ENCODE results near the gene SFXN2. TPM values are rescaled to one million over a fixed set of nuclear protein-coding genes. Genes with fewer than 3 reads are reported as not detected.

SFXN2 gene
- total RNA-seq, 4 donors from 2014 or later: 1.9 to 5.6 (median 3.1) TPM

DNA sequence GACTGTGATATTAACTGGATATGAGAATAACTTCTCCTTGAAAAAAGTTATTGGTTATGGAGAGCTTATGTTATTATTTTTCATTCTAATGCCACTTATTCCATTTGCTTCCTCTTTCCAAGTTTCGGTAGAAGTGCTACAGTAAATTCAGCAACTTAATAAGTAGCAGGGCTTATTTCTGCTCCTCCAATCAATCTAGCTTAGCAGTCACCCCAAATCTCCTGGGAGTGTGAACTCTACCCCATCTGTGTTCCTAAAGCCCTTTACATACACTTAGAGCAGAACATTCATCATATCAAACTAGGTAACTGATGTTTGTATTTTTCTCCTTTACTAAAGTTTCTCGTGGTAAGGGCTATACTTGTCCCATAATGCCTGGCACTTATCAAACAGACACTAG is 8.9 kb upstream of the SFXN2 start:
- TF ChIP-seq, protein P1, sequence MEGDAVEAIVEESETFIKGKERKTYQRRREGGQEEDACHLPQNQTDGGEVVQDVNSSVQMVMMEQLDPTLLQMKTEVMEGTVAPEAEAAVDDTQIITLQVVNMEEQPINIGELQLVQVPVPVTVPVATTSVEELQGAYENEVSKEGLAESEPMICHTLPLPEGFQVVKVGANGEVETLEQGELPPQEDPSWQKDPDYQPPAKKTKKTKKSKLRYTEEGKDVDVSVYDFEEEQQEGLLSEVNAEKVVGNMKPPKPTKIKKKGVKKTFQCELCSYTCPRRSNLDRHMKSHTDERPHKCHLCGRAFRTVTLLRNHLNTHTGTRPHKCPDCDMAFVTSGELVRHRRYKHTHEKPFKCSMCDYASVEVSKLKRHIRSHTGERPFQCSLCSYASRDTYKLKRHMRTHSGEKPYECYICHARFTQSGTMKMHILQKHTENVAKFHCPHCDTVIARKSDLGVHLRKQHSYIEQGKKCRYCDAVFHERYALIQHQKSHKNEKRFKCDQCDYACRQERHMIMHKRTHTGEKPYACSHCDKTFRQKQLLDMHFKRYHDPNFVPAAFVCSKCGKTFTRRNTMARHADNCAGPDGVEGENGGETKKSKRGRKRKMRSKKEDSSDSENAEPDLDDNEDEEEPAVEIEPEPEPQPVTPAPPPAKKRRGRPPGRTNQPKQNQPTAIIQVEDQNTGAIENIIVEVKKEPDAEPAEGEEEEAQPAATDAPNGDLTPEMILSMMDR (IDR thresholded peaks at IDR 0.05): no peak
- TF ChIP-seq EP300 (IDR thresholded peaks at IDR 0.05): no peak
- TF ChIP-seq POLR2AphosphoS5 (IDR thresholded peaks at IDR 0.05): no peak
- no peak for TF ChIP-seq POLR2A (IDR thresholded peaks at IDR 0.05)
- H3K4me3 ChIP-seq: no peak overlapping the region
- WGBS: 65% methylated on average over 2 of the region's 2 CpGs
- H3K4me1 ChIP-seq: peaks cover 11% of the 10 kb centered on the region
- H3K27ac ChIP-seq: no peak overlapping the region
- peaks cover 3% of the 10 kb centered on the region for H3K36me3 ChIP-seq
- no peak for DNase-seq (ENCODE audit: low spot score in 2 of 2)
- H3K27me3 ChIP-seq: no peaks in the 10 kb centered on the region
- no peaks in the 10 kb centered on the region for H3K9me3 ChIP-seq

DNA sequence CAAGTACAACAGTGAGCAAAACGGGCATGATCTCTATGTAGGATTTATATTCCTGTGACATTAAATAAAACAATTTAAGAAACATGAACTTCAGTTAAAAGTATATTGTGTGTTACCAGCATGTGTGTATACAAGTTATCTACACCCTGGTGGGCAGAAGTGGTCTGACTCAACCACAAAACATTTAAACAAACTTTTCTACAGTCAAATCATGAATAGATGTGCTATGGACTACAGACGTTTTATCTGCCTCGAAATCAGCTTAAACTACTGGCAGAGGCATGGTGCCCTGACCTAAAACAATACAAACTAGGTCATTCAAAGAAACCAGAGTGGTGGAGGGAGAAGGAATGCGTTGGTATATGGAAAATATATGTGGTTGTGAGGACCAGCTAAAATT is 3.8 kb upstream of the SFXN2 start:
- H3K4me1 ChIP-seq: peaks cover 20% of the 10 kb centered on the region
- no peaks in the 10 kb centered on the region for H3K9me3 ChIP-seq
- DNase-seq (ENCODE audit: low spot score in 2 of 2): no peak
- H3K27ac ChIP-seq: no peak overlapping the region
- TF ChIP-seq EP300 (IDR thresholded peaks at IDR 0.05) (no peak), POLR2A (IDR thresholded peaks at IDR 0.05) (no peak), POLR2AphosphoS5 (IDR thresholded peaks at IDR 0.05) (no peak)
- TF ChIP-seq, protein P1 (IDR thresholded peaks at IDR 0.05): no peak
- no peaks in the 10 kb centered on the region for H3K27me3 ChIP-seq
- WGBS: 69% methylated on average over 4 of the region's 4 CpGs
- H3K36me3 ChIP-seq: no peaks in the 10 kb centered on the region
- H3K4me3 ChIP-seq: no peak overlapping the region

DNA sequence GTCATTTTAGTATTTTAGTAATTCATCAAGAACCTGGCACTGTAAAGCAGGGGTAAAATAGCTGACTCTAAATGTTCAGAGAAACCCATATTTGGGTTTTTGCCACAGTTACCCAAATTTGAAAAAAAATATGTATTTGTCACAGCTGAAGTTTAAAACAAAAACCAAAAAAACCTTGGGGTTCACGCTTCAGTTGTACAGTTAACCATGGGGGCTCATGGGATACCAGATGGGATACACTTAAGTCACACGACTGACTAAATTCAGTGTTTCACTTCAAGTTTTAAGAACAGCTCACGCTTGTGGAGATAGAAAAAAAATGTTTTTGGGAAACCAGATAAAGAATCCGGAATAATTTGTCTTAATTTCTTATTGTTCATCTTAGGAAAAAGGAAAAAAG is 2.3 kb upstream of the SFXN2 start:
- no peak for DNase-seq (ENCODE audit: low spot score in 2 of 2)
- Histone ChIP-seq H3K27me3 (no peaks in the 10 kb centered on the region), H3K4me3 (no peak overlapping the region), H3K27ac (no peak overlapping the region), H3K4me1 (peaks cover 16% of the 10 kb centered on the region), H3K9me3 (no peaks in the 10 kb centered on the region), H3K36me3 (no peaks in the 10 kb centered on the region)
- TF ChIP-seq, protein P1 (IDR thresholded peaks at IDR 0.05): no peak
- TF ChIP-seq POLR2A (IDR thresholded peaks at IDR 0.05): no peak
- no peak for TF ChIP-seq POLR2AphosphoS5 (IDR thresholded peaks at IDR 0.05)
- no peak for TF ChIP-seq EP300 (IDR thresholded peaks at IDR 0.05)
- 75% methylated on average over 4 of the region's 4 CpGs for WGBS

DNA sequence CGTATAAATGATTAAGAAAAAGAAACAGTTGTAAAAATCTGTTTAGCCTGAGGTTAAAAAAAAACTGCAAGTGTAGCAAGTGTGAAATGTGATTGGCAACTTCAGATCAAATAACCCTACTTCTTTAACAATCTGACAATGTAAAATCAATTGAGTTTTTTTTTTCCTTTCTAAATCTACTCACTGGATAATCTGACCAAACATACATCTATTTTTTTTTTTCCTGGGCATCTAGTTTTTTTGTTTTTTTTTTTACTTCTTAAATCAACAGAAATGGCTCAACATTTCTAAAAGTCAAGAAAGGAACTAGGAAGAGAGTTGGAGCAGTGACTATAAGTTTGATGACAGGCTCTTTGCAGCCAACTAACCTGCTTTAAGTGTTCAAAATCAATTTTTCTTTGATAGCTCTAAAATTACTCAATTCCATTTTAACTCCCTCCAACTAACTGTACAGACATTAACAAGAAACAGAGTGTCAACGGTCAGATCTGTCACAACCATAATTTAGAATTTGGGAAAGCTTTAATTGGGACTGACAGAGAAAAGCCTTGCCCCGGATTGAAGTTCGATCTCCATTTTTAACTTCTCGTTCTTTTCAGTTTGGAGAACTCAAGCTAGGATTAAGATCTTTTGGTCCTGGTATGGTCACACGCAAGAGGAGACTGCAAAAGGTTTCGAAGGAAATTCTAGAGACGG is 1.4 kb upstream of the SFXN2 start:
- H3K4me1 ChIP-seq: peaks cover 11% of the 10 kb centered on the region
- WGBS: 9% methylated on average over 8 of the region's 8 CpGs
- no peak for DNase-seq (ENCODE audit: low spot score in 2 of 2)

GRCh38 chr10:102713539-102713813 is 960 bp upstream of the SFXN2 start:
- Histone ChIP-seq H3K9me3 (no peaks in the 10 kb centered on the region), H3K4me1 (peaks cover 9% of the 10 kb centered on the region), H3K27me3 (no peaks in the 10 kb centered on the region), H3K36me3 (no peaks in the 10 kb centered on the region), H3K27ac (peak overlapping the region; percentile 84), H3K4me3 (peak overlapping the region; percentile 88)
- no peak for DNase-seq (ENCODE audit: low spot score in 2 of 2)
- TF ChIP-seq, protein P1 (IDR thresholded peaks at IDR 0.05): no peak
- no peak for TF ChIP-seq POLR2A (IDR thresholded peaks at IDR 0.05)
- TF ChIP-seq EP300 (IDR thresholded peaks at IDR 0.05): no peak
- no peak for TF ChIP-seq POLR2AphosphoS5 (IDR thresholded peaks at IDR 0.05)
- 0% methylated on average over 5 of the region's 13 CpGs for WGBS

More for the DNA sequence above, 1.4 kb upstream of the SFXN2 start:
- no peaks in the 10 kb centered on the region for H3K27me3 ChIP-seq
- TF ChIP-seq POLR2A (IDR thresholded peaks at IDR 0.05) (no peak), POLR2AphosphoS5 (IDR thresholded peaks at IDR 0.05) (no peak), EP300 (IDR thresholded peaks at IDR 0.05) (no peak)
- no peaks in the 10 kb centered on the region for H3K9me3 ChIP-seq
- no peaks in the 10 kb centered on the region for H3K36me3 ChIP-seq
- peak overlapping the region; percentile 84 for H3K27ac ChIP-seq
- H3K4me3 ChIP-seq: peak overlapping the region; percentile 88
